Middle frontal gyrus (tissue), 1 donor: ENCODE measurements around the gene RAPGEF6.
"Not testable (repeated sequence)": the region's sequence is repeated elsewhere in the genome, so short reads cannot be mapped to it uniquely, and the experiment has no call there.

Experiments used
- DNase-seq: peaks from one replicate; pipeline ENCODE4 v3.0.0-alpha.2; 2015; ENCODE audit warnings: low spot score; ENCODE audit errors: extremely low spot score

RAPGEF6 gene

DNA sequence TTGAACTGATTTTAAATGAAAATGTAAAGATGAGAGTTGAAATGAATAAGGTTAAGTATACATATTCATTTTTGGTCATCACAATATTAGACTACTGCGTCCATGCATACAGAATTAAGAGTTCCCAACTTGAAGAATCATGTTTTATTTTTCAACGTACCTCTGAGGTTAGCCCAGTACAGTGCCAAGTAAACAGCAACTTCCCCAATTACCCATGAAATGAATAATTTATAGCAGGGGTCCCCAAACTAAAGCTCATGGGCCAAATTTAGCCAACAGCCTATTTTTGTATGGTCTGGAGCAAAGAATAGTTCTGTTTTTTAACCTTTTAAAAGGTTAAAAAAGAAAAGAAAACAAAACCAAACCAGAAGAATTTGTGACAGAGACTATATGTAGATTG, 203.2 kb downstream of the RAPGEF6 start:
- no peak for DNase-seq

DNA sequence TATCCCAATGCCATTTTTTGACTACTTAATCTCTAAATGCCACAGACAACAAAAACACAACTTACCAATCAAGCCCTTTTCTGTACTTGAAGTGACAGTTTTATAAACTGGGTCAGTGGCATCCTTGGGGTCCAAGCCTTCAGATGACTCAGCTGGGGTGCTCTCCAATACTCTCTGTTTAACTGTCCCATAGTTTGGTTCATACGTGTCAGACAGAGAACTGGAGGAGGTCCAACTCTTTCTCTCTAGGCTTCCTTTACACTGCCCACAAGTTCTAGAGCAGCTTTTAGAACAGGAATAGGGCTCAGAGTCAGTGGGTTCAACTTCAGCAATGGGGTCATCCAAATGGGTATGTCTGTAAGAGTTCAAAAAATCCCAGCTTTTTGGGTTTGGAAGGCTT, 204.2 kb downstream of the RAPGEF6 start:
- no peak for DNase-seq

DNA sequence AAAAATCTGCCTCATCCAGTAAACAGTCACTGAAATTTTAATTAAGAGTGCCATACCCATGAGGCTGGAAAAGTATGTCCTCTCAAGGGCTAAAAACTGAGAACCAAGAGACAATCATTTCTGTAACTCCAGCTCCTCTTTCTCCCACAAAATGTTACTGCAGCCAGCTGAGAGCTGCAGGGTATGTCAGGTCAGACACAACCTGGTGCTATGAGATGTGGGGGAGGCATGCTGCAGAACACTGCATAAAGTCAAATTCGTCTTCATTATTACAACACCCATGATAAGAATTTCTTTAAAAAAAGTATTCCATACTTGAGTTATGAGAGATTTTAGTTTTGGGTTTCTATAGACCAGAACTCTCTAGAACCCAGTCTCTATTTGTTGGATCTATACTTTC, 209.0 kb downstream of the RAPGEF6 start:
- DNase-seq = no peak

DNA sequence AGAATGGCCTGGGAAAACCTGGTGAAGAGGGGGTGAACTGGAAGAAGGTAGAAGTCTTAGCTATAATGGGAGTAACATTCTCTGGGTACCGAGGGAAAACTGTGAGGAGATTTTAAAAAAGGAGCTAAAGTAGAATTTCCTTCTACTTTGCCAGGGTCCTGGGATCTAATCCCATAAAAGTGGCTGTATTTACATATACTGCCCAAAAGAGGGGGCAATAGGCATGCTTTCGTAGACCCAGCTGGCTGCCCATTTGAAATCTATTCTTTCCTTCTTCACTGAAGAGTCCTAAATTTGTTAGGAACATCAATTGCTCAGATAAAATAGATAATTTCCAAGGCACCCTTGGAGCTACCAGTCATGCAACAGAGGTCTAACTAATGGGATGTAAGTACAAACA, 212.0 kb downstream of the RAPGEF6 start:
- no peak for DNase-seq

DNA sequence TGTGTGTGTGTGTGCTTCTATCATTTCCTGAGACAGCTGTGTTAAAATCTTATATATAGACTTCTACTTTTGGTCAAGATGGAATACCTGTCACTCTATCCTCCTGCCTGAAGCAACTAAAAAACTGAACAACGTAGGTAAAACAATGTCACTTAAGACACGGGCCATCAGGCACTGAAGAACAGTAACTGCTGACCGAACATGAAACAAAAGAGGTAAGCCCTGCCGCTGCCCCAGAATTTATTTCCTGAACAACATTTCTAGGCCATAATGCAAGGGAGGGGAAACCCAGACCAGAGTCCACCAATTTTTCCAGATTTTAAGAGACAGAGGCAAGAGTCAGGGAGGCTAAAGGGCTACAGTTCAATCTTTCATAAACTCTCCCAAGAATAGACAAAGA, 215.2 kb downstream of the RAPGEF6 start:
- DNase-seq = no peak

- DNase-seq = no peak
These were observed 216.2 kb downstream of the RAPGEF6 start for GRCh38 chr5:131418846-131419245.

- peak; percentile 48 for DNase-seq
These were observed 217.7 kb downstream of the RAPGEF6 start for GRCh38 chr5:131417240-131417869.

GRCh38 chr5:131416729-131417128, 218.3 kb downstream of the RAPGEF6 start:
- DNase-seq = no peak

DNA sequence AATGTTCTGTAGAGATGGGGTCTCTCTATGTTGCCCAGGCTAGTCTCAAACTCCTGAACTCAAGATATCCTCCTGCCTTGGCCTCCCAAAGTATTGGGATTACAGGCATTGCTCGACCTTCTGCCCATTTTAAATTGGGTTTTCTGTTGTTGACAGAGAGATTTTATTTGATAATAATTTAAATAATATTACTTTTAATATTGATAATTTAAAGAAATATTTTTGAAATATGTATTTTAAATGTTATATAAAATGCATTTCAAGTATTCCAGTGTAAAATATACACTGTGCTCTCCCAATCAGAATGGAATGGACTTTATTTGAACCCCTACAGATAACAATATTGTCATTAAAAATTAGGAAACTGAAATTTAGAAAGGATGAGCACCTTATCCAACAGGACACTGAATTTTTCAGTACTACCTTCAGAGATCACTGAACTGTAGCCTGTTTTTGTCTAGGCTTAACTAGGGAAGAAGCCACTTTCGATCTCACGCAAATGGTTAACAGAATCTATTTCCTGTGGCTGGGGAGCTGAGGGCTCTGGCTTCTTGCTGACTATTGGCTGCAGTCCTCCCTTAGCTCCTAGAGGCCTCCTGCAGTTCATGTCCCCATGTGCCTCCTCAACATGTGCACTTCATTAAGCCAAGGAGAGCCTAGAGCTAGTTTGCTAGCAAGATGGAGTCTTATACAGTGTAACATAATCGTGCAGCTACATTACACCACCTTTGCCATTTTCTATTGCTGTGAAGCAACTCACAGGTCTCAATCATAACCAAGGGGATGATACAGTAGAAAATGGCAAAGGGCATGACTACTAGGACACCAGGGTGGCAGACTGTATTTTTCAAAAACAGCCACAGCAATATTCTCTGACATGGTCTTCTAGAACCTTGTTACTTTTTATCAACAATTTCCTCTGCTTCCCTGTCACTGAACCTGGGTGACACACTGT, 221.1 kb downstream of the RAPGEF6 start:
- no peak for DNase-seq

DNA sequence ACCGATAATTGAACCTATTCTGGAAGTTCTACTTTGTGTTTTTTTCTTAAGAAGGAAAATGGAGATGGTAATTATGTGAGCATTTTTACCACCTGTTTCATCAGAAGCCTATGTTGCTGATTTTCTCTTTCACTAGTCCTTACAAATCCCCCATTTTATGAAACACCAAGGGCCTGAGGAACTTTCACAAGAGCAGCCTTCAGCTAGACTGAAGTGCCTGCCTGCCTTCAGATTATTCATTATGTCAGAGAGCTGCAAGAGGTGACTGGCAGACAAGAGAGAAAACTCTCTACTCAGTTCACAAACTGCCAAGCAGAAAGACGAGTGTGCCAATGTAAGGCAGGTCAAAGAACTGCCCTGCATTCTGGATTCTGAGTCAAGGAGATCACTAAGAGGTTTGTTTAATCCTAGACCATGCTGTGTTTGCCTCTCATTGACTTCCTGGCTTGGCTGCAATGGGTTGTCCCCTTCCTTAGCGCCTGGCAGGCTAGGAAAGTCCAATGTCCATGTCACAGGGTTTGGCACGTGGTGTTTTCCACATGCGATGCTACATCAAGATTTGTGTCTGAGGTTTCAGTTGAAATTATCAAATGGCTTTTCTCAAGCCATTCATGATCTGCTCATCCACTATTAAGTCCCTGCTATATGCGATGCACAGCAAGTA, 227.9 kb downstream of the RAPGEF6 start:
- no peak for DNase-seq

- no peak for DNase-seq
These were observed 229.0 kb downstream of the RAPGEF6 start for GRCh38 chr5:131406076-131406475.

DNA sequence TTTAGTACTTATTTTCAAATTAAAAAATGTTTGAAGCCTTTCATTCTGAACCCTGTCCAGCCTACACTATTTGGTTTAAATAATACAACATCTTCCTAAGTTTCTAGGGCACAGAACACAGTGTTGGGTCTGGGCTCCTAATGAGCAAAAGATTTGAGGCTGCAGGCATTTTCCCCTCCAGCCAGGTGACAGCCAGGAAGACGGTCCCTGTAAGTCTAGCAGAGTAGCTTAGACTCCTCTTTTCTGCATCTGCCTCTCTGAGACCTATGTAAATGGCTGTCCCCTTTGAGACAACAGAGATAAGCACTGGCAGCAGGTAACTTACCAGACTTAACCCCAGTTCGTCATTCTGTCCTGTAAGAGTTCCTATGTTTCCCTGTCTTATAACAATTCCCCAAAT, 229.4 kb downstream of the RAPGEF6 start:
- no peak for DNase-seq

DNA sequence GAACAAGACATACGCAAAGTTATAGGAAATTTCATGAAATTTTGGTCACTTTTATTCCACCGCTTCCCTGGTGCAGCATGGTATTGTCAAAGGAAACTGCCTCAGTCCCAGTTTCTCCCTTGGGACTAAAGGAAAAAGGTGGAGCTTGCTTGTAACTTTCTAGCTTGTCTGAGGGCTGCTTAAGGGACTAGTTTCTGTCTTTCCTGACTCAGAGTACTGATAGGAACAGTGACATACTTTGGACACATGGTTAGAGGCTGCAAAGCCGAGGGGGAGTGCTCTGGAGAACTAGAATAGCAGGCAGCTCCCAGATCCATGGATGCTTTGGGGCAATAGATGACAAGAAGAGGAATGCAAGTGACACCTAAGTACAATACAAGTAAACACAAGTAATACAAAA, 234.4 kb downstream of the RAPGEF6 start:
- no peak for DNase-seq

DNA sequence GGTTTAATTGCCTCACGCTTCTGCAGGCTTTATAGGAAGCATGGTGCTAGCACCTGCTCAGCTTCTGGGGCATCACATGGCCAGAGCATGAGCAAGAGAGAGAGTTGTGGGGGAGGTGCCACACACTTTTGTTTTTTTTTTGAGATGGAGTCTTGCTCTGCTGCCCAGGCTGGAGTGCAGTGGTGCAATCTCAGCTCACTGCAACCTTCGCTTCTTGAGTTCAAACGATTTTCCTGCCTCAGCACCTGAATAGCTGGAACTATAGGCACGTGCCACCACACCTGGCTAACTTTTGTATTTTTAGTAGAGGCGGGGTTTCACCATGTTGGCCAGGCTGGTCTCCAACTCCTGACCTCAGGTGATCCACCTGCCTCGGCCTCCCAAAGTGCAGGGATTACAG, 236.0 kb downstream of the RAPGEF6 start:
- not testable (repeated sequence) for DNase-seq

DNA sequence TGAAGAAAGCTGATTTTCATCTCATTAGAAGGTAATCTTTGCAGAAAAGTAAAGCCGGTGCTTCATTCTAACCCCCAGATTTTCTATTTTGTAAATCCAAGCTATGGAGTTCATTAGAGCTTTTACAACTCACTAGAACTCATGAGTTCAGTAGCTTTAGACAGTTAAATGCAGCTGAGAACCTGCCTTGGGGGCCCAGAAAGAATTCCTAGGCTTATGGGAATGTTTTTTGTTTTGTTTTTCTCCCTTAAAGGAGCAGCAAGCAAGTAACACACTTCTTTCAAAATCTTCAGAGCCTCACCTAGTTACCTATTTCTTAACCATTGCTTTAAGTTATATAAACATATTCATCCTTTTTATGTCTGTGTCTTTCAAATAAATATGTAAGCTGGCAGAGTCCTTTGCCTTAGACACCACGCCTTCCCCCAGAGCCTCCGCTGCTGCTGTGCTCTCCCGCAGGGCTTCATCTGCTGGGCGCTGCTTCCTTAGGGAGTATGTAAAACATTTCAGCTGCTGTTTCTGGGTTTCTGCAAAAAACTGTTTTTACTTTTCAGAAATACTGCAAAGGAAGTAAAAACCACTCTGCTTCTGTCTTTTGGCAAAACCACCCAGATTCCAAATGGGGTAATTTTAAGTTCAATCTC, 238.3 kb downstream of the RAPGEF6 start:
- DNase-seq = no peak

DNA sequence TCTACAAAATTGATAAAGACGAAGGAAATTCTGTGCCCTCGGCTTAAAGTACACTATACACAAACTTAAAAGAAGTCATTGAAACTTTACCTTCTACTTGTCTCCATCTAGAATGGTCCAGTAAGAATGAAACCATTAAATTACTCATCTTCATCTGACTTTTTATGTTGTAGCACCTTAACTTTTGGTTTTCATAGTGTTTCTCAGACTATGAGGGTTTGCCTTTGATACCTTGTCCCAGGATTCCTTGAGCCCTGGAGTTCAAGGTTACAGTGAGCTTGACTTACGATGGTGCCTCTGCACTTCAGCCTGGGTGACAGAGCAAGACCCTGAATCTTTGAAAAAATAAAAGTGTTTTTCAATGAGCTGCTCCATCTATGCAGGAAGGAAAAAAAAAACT, 239.0 kb downstream of the RAPGEF6 start:
- no peak for DNase-seq

DNA sequence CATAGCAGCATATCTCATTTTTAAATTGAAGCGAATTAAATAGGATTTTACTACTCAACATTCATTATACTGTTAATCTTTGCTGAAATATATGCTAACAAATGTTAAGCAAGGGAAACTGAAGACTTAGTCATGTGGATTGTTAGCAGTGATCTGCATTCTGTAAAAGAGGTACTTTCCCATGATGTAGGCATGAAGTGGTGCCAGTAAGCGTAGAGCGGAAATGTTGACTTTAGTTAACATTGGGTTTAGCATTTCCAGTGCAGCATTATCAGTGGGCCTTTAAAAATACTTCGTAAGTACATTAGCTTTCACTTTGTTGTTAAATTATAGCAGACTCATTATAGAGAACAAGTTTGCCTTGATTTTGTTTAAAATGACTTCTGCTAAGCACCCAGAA, 240.9 kb downstream of the RAPGEF6 start:
- DNase-seq = no peak

GRCh38 chr5:131393498-131393968, 241.5 kb downstream of the RAPGEF6 start:
- no peak for DNase-seq

- no peak for DNase-seq
These were observed 242.4 kb downstream of the RAPGEF6 start for GRCh38 chr5:131392466-131393095.

DNA sequence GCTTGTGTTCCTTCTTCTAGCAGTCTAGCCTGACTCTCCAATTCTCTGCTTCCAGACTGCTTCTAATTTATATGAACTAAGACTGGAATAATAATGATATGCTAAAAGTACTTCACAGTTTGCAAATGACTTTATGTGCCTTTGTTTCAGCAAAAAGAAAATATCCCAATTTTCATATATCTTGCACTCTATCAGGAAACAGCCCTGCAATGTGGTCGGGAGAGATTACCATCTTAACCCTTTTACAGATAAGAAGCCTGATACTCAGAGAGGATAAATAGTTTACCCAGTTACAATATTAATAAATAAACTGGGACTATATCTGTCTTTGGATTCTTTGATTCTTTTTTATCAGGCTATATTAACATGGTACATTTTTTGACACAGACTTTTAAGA, 245.2 kb downstream of the RAPGEF6 start:
- DNase-seq = no peak
